ENCODE measurements around the gene ELMO1. TPM values are rescaled to one million over a fixed set of nuclear protein-coding genes. Genes with fewer than 3 reads are reported as not detected.

Gene ELMO1
- total RNA-seq, 1 donor from 2014 or later, result 60.1 TPM

- Histone ChIP-seq H3K9me3 (no peaks in the 10 kb centered on the region), H3K27me3 (ENCODE audit: low read depth) (no peaks in the 10 kb centered on the region), H3K27ac (no peak overlapping the region), H3K36me3 (peaks cover 4% of the 10 kb centered on the region), H3K4me1 (no peaks in the 10 kb centered on the region), H3K4me3 (no peak overlapping the region)
- ATAC-seq, result no peak
- DNase-seq, result no peak
- intact Hi-C loops (cut with DNase I), result no loop called here
- TF ChIP-seq CTCF (IDR thresholded peaks at IDR 0.05), result no peak
Observed at GRCh38 chr7:37173670-37174069, 275.0 kb downstream of the ELMO1 start.

GRCh38 chr7:37162106-37162505 lies 286.6 kb downstream of the ELMO1 start:
- Histone ChIP-seq H3K4me3 (no peak overlapping the region), H3K9me3 (no peaks in the 10 kb centered on the region), H3K36me3 (no peaks in the 10 kb centered on the region), H3K4me1 (no peaks in the 10 kb centered on the region), H3K27me3 (ENCODE audit: low read depth) (no peaks in the 10 kb centered on the region), H3K27ac (no peak overlapping the region)
- no peak for ATAC-seq
- no peak for TF ChIP-seq CTCF (IDR thresholded peaks at IDR 0.05)
- no peak for DNase-seq
- intact Hi-C loops (cut with DNase I), result no loop called here

DNA sequence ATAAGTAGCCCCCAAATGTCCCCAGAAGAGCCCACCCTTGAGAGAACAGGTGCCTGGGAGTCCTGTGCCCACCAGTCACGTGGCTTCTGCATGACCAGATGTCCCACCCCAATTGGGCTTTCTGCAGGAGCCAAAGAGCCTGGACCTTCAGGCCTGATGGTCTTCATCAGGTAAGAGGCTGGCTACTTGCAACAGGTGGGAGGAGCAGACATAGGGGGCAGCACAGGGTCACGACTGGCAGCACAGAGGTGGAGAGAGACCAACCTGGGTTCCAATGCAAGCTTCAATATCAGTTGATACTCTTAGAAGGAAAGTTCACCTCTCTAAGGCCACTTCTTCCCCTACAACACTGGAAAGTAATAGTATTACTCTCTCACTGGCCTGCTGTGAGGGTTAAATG lies 288.0 kb downstream of the ELMO1 start:
- ATAC-seq (no peak), DNase-seq (no peak)
- Histone ChIP-seq H3K4me1 (no peaks in the 10 kb centered on the region), H3K9me3 (no peaks in the 10 kb centered on the region), H3K36me3 (no peaks in the 10 kb centered on the region), H3K4me3 (no peak overlapping the region), H3K27ac (no peak overlapping the region), H3K27me3 (ENCODE audit: low read depth) (no peaks in the 10 kb centered on the region)
- intact Hi-C loops (cut with DNase I), result no loop called here
- no peak for TF ChIP-seq CTCF (IDR thresholded peaks at IDR 0.05)

GRCh38 chr7:37153376-37153775 lies 295.3 kb downstream of the ELMO1 start:
- DNase-seq, result no peak
- H3K9me3 ChIP-seq, result no peaks in the 10 kb centered on the region
- no peak for TF ChIP-seq CTCF (IDR thresholded peaks at IDR 0.05)
- ATAC-seq, result no peak
- intact Hi-C loops (cut with DNase I), result no loop called here
- peaks cover 5% of the 10 kb centered on the region for H3K36me3 ChIP-seq
- no peaks in the 10 kb centered on the region for H3K4me1 ChIP-seq
- H3K27me3 ChIP-seq (ENCODE audit: low read depth), result no peaks in the 10 kb centered on the region
- no peak overlapping the region for H3K27ac ChIP-seq
- no peak overlapping the region for H3K4me3 ChIP-seq

GRCh38 chr7:37151741-37152413 lies 296.8 kb downstream of the ELMO1 start:
- H3K4me3 ChIP-seq, result no peak overlapping the region
- intact Hi-C loops (cut with DNase I), result no loop called here
- no peaks in the 10 kb centered on the region for H3K27me3 ChIP-seq (ENCODE audit: low read depth)
- no peak overlapping the region for H3K27ac ChIP-seq
- peaks cover 5% of the 10 kb centered on the region for H3K36me3 ChIP-seq
- H3K9me3 ChIP-seq, result no peaks in the 10 kb centered on the region
- DNase-seq, result no peak
- ATAC-seq, result no peak
- no peaks in the 10 kb centered on the region for H3K4me1 ChIP-seq
- no peak for TF ChIP-seq CTCF (IDR thresholded peaks at IDR 0.05)

Measured in lower lobe of right lung (tissue), 2 donors.